G401.6 (cell line): ENCODE results near the gene COG5.

Source experiments
- FAIRE-seq: peaks from 2 replicates; lab custom pipeline; 2012; peaks lifted over from hg19 to GRCh38; lab: Jason Lieb, UNC

COG5 gene

DNA sequence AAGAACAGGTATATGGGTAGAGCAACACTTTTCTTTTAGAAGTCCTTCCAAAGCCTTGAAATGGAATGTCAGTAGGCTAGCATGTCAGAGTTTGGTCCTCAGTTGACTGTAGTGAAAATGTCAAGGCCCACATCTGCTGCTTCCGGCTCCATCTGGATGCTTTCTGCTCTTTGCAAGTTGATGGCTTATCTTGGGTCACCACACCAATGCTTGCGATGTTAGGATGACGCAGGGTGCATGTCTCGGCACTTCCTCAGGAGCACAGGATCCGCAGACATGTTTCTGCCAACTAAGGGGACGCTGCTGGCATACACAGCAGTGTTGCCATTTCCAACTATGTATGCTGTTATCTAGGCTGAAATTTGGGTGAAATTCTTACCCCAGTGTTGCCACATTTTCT lies 408.9 kb downstream of the COG5 start:
- no peak for FAIRE-seq

DNA sequence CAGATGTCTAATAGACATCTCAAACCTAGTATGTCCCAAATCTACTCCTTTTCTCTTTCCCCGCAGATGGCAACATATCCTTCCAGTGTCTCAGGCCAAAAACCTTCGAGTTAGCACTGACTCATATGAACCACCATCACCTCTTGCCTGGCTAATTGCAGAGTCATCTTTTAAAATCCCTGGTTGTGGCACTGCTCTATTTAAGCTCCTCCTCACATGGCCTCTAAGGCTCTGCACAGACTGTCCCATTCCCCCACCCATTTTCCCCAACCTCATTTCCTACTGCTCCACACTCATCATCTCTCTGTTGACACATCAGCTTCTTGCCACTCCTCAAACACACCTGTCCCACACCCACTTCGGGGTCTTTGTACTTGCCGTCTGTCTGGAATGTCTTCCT lies 411.7 kb downstream of the COG5 start:
- no peak for FAIRE-seq
